HG03280 (cell line): ENCODE measurements around the gene STK10.
"Not testable (repeated sequence)": the region's sequence is repeated elsewhere in the genome, so short reads cannot be mapped to it uniquely, and the experiment has no call there.

Experiments
- ATAC-seq: cut with Tn5 transposase; IDR thresholded peaks from one replicate; pipeline ENCODE4 v1.9.1; 2021; ENCODE audit warnings: mild to moderate bottlenecking, moderate library complexity; ENCODE audit not compliant: unreplicated experiment

STK10 gene

GRCh38 chr5:172029876-172030275 lies 158.1 kb downstream of the STK10 start:
- no peak for ATAC-seq

DNA sequence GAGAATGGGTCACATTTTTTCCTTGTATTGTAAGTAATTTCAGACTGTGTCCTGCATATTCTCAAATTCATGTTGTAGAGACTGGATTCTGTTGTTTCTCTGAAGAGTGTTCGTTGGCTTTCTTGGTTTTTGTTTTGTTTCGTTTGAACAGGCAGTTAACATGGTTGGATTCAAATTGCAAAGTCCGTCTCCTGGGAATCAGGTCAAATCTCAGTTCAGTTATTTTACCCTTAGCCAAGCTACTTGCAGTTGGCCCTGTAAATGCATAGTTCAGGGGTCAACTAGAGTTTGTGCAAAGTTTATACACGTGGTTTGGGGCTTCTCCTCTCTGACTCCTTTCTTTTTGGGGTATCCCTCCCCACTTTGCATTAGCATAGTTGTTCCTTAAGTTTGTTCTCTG lies 159.9 kb downstream of the STK10 start:
- ATAC-seq = no peak

GRCh38 chr5:172020110-172020786 lies 167.8 kb downstream of the STK10 start:
- ATAC-seq = not testable (repeated sequence)

DNA sequence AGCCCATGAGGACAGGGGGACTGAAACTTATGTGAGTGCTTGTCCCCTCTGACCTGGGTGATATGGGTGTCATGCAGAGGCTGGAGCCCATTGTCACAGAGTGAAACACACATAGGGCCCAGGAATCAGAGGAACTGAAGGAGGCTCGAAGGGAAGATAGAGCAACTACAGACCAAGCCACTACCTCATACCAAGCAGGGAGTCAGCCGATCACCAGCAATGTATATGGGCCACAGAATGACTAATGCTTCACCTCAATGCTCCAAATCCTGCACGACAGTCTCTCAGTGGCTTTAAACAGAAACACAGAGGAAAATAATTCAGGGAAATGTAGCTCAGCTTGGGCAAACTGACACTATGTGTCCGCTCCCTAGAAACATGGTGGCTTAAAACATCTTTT lies 172.7 kb downstream of the STK10 start:
- no peak for ATAC-seq

GRCh38 chr5:172010278-172010677 lies 177.7 kb downstream of the STK10 start:
- ATAC-seq = no peak

- ATAC-seq = no peak
These were observed 178.3 kb downstream of the STK10 start for GRCh38 chr5:172009536-172010270.

- ATAC-seq = no peak
These were observed 179.3 kb downstream of the STK10 start for GRCh38 chr5:172008689-172009141.

GRCh38 chr5:172008111-172008455 lies 179.9 kb downstream of the STK10 start:
- ATAC-seq = no peak

GRCh38 chr5:172007175-172008110 lies 180.6 kb downstream of the STK10 start:
- ATAC-seq = no peak

DNA sequence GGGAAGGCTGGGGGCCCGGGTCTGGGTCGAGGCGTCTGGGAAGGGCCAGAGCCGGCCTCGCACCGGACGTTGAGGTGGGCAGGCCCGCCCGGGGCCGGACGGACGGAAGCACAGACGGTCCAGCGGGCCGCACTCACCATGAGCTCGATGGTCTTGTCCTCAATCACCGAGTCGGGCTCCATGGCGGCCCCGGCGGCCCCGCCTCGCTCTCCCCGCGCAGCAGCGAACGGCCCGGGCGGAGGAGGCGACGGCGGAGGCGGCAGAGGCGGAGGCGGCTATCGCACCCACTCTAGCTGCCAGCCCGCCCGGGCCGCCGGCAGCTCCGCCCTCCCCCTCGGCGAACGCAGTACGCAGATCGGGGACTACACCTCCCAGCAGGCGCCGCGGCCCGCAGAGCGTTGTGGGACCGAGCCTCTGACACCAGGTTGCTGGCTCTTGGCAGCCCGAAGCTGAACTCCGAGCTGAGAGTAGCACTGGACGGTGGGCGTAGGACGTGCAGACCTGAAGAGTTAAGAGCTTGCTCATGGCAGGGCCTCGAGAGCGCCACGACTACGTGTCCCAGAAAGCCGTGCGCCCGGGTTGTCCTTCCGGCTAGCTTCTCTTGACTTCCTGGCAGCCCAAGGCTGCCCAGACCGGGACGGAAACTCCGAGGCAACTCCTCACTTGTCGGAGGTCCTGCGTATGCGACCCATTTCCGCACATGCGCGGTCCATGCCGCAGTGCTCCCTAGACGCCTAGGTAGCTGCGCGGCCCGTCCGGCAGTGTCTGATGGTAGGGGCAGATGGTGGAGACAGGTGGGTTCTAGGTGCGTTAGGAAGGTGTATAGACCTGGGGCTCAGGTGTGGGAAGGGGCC lies 181.5 kb downstream of the STK10 start, which contains the start of gene FBXW11:
TSS of gene FBXW11 (minus strand) at position 318 of the 854 bp plus-strand sequence. CDS start at position 182, 136 bp downstream.
- peak; percentile 85 for ATAC-seq

DNA sequence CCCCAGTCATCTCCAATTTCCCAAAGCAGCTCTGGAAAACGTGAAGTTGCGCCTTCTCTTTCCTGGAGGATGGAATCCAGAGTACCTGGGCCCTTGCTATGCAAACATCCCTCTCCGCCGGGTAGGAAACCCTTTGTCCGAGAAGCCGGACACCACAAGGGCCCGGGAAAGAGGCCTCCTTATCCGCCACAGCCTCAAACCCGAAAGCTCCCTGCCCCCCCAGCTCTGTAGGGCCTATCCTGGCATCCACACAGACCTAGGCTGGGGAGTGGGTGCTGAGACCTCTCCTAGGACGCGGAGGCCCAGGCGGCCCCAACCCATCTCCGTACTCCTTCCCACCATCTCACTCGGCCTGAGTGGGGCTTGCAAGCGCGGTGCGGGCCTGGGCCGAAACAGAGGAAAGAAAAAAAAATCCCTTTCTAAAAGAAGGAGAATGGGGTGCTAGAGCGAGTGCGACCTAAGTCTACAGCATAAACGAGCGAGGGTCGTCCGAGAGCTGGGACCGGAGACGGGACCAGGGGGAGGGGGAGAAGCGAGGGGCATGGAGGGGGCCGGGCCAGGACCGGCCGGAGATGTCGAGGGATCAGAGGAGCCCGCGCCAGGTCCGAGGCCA lies 182.2 kb downstream of the STK10 start:
- ATAC-seq = peak; percentile 0

DNA sequence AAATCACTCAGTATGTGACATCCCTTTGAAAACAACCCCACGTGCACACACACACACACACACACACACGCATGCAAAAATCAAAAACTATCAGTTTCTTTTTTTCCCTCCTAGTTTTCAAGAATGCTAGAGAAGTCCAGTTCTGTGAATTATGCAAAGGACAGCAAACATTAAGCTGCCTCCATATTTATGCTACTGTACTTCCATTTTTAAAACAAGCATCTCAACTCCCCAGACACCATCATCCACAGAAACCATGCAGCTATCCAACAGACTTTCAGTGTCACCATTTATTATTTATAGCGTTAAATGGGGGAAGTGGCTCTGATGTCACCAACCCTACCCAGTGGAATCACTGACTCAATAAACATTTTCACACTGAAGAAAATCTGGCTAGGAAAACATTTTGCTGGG lies 183.2 kb downstream of the STK10 start:
- no peak for ATAC-seq

- ATAC-seq = no peak
These were observed 184.3 kb downstream of the STK10 start for GRCh38 chr5:172003746-172004145.

DNA sequence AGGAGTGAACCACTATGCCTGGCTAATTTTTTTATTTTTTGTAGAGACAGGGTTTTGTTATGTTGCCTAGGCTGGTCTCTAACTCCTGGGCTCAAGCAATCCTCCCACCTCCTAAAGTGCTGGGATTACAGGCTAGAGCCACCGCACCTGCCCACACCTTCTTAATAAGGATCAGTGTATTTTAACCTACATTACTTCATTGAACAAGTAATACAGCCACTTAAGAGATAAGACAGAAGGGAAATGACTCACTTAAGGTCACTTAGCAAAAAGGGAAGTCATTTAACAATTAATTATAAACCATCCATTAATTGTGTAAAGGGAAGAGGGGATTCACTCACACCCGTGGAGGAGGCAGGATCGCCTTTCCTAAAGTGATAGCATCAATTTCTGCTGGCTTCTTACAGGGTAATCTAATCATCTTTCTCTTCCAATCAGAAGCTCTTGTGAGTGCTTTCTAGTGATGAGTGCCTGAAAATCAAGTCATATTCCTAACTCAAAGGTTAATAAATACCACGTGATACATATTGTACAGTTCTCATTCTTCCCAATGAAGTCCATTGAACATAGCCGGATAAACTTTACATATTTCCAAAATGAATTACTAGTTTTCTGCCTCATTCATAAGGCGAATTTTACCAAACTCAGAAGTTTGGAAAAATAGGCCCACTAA lies 185.0 kb downstream of the STK10 start:
- ATAC-seq = no peak

- ATAC-seq = no peak
These were observed 185.7 kb downstream of the STK10 start for GRCh38 chr5:172002310-172002709.

DNA sequence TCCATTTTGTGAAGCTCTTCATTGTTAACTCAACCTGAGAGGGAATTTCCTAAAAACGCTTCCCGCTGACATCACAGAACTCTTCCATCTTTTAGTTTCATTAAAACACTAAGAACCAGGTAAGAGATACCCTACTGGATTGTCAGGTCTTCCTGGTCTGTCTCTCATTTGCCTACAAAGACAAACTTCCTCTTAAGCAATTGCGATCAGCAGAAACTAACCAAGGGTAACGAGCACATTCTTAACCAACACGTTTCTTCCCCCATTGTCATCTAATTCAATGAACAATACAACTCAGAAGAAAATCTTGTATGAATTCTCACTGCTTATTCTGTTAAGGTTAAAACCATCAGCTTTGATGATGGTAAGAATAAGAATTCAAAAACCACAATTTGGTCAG lies 188.1 kb downstream of the STK10 start:
- ATAC-seq = no peak

DNA sequence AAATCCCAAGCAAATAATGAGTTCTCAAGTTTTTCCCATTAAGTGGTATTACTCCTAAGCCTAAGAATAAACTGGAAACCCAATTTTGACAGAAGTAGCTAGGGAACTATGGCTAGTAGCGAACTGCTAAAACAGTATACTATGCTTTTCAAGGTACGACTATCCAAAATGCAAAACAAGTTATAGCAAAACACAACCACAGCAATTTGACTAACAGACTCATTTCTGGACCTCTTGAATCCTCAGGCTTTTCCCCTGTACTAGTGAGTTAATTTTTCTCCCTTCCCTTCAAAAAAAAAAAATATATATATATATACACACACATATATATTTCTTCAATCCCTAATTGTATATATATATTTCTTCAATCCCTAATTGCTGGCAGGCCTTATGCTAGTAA lies 188.9 kb downstream of the STK10 start:
- no peak for ATAC-seq

- ATAC-seq = no peak
These were observed 191.0 kb downstream of the STK10 start for GRCh38 chr5:171997011-171997410.

- ATAC-seq = no peak
These were observed 195.2 kb downstream of the STK10 start for GRCh38 chr5:171992813-171993212.
